Activated CD4-positive, alpha-beta memory T cell treated with anti-CD3 and anti-CD28 coated beads for 36 hours (primary cell): ENCODE data around the gene OR4D1. TPM values are rescaled to one million over a fixed set of nuclear protein-coding genes. Genes with fewer than 3 reads are reported as not detected.
"Not testable (repeated sequence)": the region's sequence is repeated elsewhere in the genome, so short reads cannot be mapped to it uniquely, and the experiment has no call there.

ENCODE experiments used
- CTCF ChIA-PET: fragments of 350-600 bp; sonication (Branson Sonifier 250); formaldehyde crosslinking; loops from one replicate; lab custom pipeline; 2021; ENCODE audit warnings: antibody characterized with exemption, inconsistent platforms; lab: Charles Lee
- POLR2A ChIA-PET: fragments of 350-600 bp; sonication (Branson Sonifier 250); formaldehyde crosslinking; loops from one replicate; lab custom pipeline; 2021; ENCODE audit warnings: antibody characterized with exemption; lab: Charles Lee
- DNase-seq: peaks from one replicate; pipeline ENCODE4 v3.0.0-alpha.2; 2020
- H3K27ac Mint-ChIP-seq: one replicate; pipeline ENCODE4 v1.8.0; 2021; ENCODE audit warnings: mixed read lengths
- H3K27me3 Mint-ChIP-seq: one replicate; pipeline ENCODE4 v1.8.0; 2021; ENCODE audit warnings: mixed read lengths
- H3K36me3 Mint-ChIP-seq: one replicate; pipeline ENCODE4 v1.8.0; 2021; ENCODE audit warnings: mixed read lengths
- H3K4me1 Mint-ChIP-seq: one replicate; pipeline ENCODE4 v1.8.0; 2021; ENCODE audit warnings: low read depth, mixed read lengths
- H3K4me3 Mint-ChIP-seq: one replicate; pipeline ENCODE4 v1.8.0; 2021; ENCODE audit warnings: mild to moderate bottlenecking, mixed read lengths
- H3K9me3 Mint-ChIP-seq: one replicate; pipeline ENCODE4 v1.8.0; 2021; ENCODE audit warnings: mixed read lengths
- intact Hi-C: fragments of 100-400 bp; cut with micrococcal nuclease; formaldehyde crosslinking; loops from one replicate; pipeline ENCODE4 v1.15.1; 2023
- total RNA-seq, 2 experiments: library from RNA; stranded (reverse); gene quantifications; one replicate each; pipeline ENCODE4 v1.2.3, GENCODE V29; 2021

The OR4D1 gene
- total RNA-seq = under 1 TPM; 0.17 to 0.27 TPM

- no peak within 1 kb of the TSS for H3K4me3 Mint-ChIP-seq
- H3K36me3 Mint-ChIP-seq = peaks cover 24% of the 10 kb centered on the region
- intact Hi-C loops = no loop called here
- no peak within 1 kb of the TSS for H3K27ac Mint-ChIP-seq
- ChIA-PET POLR2A (no interaction called here), CTCF (interaction anchor here (2.1 kb wide), 1 partner anchor 24 kb away, joined by 7 read pairs; no protein-coding TSS in a partner anchor)
- no peaks in the 10 kb centered on the region for H3K27me3 Mint-ChIP-seq
- DNase-seq = no peak
- peaks cover 34% of the 10 kb centered on the region for H3K9me3 Mint-ChIP-seq
- peaks cover 18% of the 10 kb centered on the region for H3K4me1 Mint-ChIP-seq
Observed at GRCh38 chr17:58147930-58148434, at the start of gene OR4D1. Gene OR4D1, plus strand, starts transcription at chr17:58148384. Its CDS starts 6,770 bp downstream, at chr17:58155154.

- no peaks in the 10 kb centered on the region for H3K36me3 Mint-ChIP-seq
- DNase-seq = no peak
- ChIA-PET POLR2A (no interaction called here), CTCF (interaction anchor here (1.9 kb wide), 2 partner anchors 12 to 101 kb away, joined by 4 to 8 read pairs; no protein-coding TSS in a partner anchor)
- H3K9me3 Mint-ChIP-seq = no peaks in the 10 kb centered on the region
- H3K4me3 Mint-ChIP-seq = no peak overlapping the region
- H3K27me3 Mint-ChIP-seq = no peaks in the 10 kb centered on the region
- intact Hi-C loops = no loop called here
- peaks cover 3% of the 10 kb centered on the region for H3K4me1 Mint-ChIP-seq
- H3K27ac Mint-ChIP-seq = no peak overlapping the region
Observed at GRCh38 chr17:58100506-58100905, 47.7 kb upstream of the OR4D1 start.

- H3K4me3 Mint-ChIP-seq, H3K27me3 Mint-ChIP-seq, DNase-seq, H3K36me3 Mint-ChIP-seq, POLR2A ChIA-PET, intact Hi-C loops, H3K27ac Mint-ChIP-seq, H3K4me1 Mint-ChIP-seq, H3K9me3 Mint-ChIP-seq: not testable (repeated sequence)
- CTCF ChIA-PET = interaction anchor here (0.6 to 1.9 kb wide), 3 partner anchors 10 to 269 kb away, joined by 3 to 8 read pairs (median 4); no protein-coding TSS in a partner anchor
Observed at GRCh38 chr17:58101898-58102297, 46.3 kb upstream of the OR4D1 start.

GRCh38 chr17:58105093-58105492 is 43.1 kb upstream of the OR4D1 start:
- ChIA-PET POLR2A (no interaction called here), CTCF (no interaction called here)
- no peak for DNase-seq
- intact Hi-C loops = no loop called here
- Mint-ChIP-seq H3K27me3 (no peaks in the 10 kb centered on the region), H3K9me3 (no peaks in the 10 kb centered on the region), H3K36me3 (no peaks in the 10 kb centered on the region), H3K4me1 (no peaks in the 10 kb centered on the region), H3K4me3 (no peak overlapping the region), H3K27ac (no peak overlapping the region)

GRCh38 chr17:58107306-58107705 is 40.9 kb upstream of the OR4D1 start:
- Mint-ChIP-seq H3K36me3 (no peaks in the 10 kb centered on the region), H3K27ac (no peak overlapping the region), H3K9me3 (no peaks in the 10 kb centered on the region), H3K4me1 (no peaks in the 10 kb centered on the region), H3K27me3 (peaks cover 2% of the 10 kb centered on the region), H3K4me3 (no peak overlapping the region)
- intact Hi-C loops = no loop called here
- DNase-seq = no peak
- ChIA-PET CTCF (interaction anchor here (2.2 kb wide), 1 partner anchor 249 kb away, joined by 8 read pairs; no protein-coding TSS in a partner anchor), POLR2A (no interaction called here)

GRCh38 chr17:58109197-58109596 is 39.0 kb upstream of the OR4D1 start:
- Mint-ChIP-seq H3K27me3 (peaks cover 2% of the 10 kb centered on the region), H3K36me3 (no peaks in the 10 kb centered on the region), H3K4me1 (peaks cover 4% of the 10 kb centered on the region), H3K9me3 (no peaks in the 10 kb centered on the region), H3K27ac (no peak overlapping the region), H3K4me3 (no peak overlapping the region)
- intact Hi-C loops = no loop called here
- DNase-seq = no peak
- POLR2A ChIA-PET = no interaction called here
- CTCF ChIA-PET = interaction anchor here (1.2 to 2.2 kb wide), 2 partner anchors 141 to 251 kb away, joined by 3 to 8 read pairs; no protein-coding TSS in a partner anchor

GRCh38 chr17:58110012-58110411 is 38.2 kb upstream of the OR4D1 start:
- POLR2A ChIA-PET = no interaction called here
- H3K4me1 Mint-ChIP-seq = peaks cover 4% of the 10 kb centered on the region
- intact Hi-C loops = no loop called here
- H3K4me3 Mint-ChIP-seq = no peak overlapping the region
- no peak for DNase-seq
- H3K27ac Mint-ChIP-seq = no peak overlapping the region
- no peaks in the 10 kb centered on the region for H3K36me3 Mint-ChIP-seq
- no peaks in the 10 kb centered on the region for H3K9me3 Mint-ChIP-seq
- H3K27me3 Mint-ChIP-seq = peaks cover 2% of the 10 kb centered on the region
- CTCF ChIA-PET = interaction anchor here (6.2 kb wide), 1 partner anchor 251 kb away, joined by 79 read pairs; no protein-coding TSS in a partner anchor

- intact Hi-C loops = loop anchor here (2.0 kb wide), 2 partner anchors 113 to 981 kb away; no protein-coding TSS in a partner anchor
- H3K4me3 Mint-ChIP-seq = no peak overlapping the region
- DNase-seq = no peak
- H3K27ac Mint-ChIP-seq = no peak overlapping the region
- H3K36me3 Mint-ChIP-seq = no peaks in the 10 kb centered on the region
- H3K4me1 Mint-ChIP-seq = peaks cover 4% of the 10 kb centered on the region
- ChIA-PET POLR2A (no interaction called here), CTCF (interaction anchor here (0.7 to 6.2 kb wide), 14 partner anchors 11 to 364 kb away, joined by 3 to 79 read pairs (median 4); partner anchors contain the start of gene SRSF1)
- H3K27me3 Mint-ChIP-seq = peaks cover 2% of the 10 kb centered on the region
- H3K9me3 Mint-ChIP-seq = no peaks in the 10 kb centered on the region
Observed at GRCh38 chr17:58111676-58112075, 36.5 kb upstream of the OR4D1 start.

GRCh38 chr17:58112970-58113631 is 35.1 kb upstream of the OR4D1 start:
- H3K4me1 Mint-ChIP-seq = peaks cover 4% of the 10 kb centered on the region
- ChIA-PET POLR2A (no interaction called here), CTCF (interaction anchor here (0.6 to 6.2 kb wide), 36 partner anchors 10 to 673 kb away, joined by 3 to 79 read pairs (median 4); partner anchors contain the start of gene SRSF1)
- H3K27me3 Mint-ChIP-seq = peaks cover 2% of the 10 kb centered on the region
- intact Hi-C loops = loop anchor here (1.0 to 2.0 kb wide), 4 partner anchors 114 to 982 kb away; no protein-coding TSS in a partner anchor
- no peaks in the 10 kb centered on the region for H3K9me3 Mint-ChIP-seq
- H3K36me3 Mint-ChIP-seq = no peaks in the 10 kb centered on the region
- peak; percentile 89 for DNase-seq
- no peak overlapping the region for H3K27ac Mint-ChIP-seq
- H3K4me3 Mint-ChIP-seq = no peak overlapping the region

- intact Hi-C loops = loop anchor here (1.0 to 2.0 kb wide), 4 partner anchors 115 to 983 kb away; no protein-coding TSS in a partner anchor
- CTCF ChIA-PET = interaction anchor here (0.8 to 6.2 kb wide), 12 partner anchors 8 to 366 kb away, joined by 3 to 79 read pairs (median 4); no protein-coding TSS in a partner anchor
- no peak overlapping the region for H3K27ac Mint-ChIP-seq
- no peak for DNase-seq
- no peak overlapping the region for H3K4me3 Mint-ChIP-seq
- H3K4me1 Mint-ChIP-seq = peaks cover 4% of the 10 kb centered on the region
- H3K36me3 Mint-ChIP-seq = no peaks in the 10 kb centered on the region
- no peaks in the 10 kb centered on the region for H3K9me3 Mint-ChIP-seq
- POLR2A ChIA-PET = no interaction called here
- H3K27me3 Mint-ChIP-seq = peaks cover 2% of the 10 kb centered on the region
Observed at GRCh38 chr17:58113947-58114346, 34.2 kb upstream of the OR4D1 start.

GRCh38 chr17:58117382-58117781 is 30.8 kb upstream of the OR4D1 start:
- Mint-ChIP-seq H3K27me3 (no peaks in the 10 kb centered on the region), H3K27ac (no peak overlapping the region), H3K9me3 (no peaks in the 10 kb centered on the region), H3K4me1 (peaks cover 7% of the 10 kb centered on the region), H3K4me3 (no peak overlapping the region), H3K36me3 (no peaks in the 10 kb centered on the region)
- ChIA-PET CTCF (interaction anchor here (0.7 to 1.8 kb wide), 3 partner anchors 55 to 259 kb away, joined by 3 to 5 read pairs (median 3); no protein-coding TSS in a partner anchor), POLR2A (no interaction called here)
- intact Hi-C loops = no loop called here
- no peak for DNase-seq

- no peaks in the 10 kb centered on the region for H3K9me3 Mint-ChIP-seq
- POLR2A ChIA-PET = no interaction called here
- no peaks in the 10 kb centered on the region for H3K36me3 Mint-ChIP-seq
- no peak overlapping the region for H3K27ac Mint-ChIP-seq
- CTCF ChIA-PET = no interaction called here
- peaks cover 6% of the 10 kb centered on the region for H3K4me1 Mint-ChIP-seq
- intact Hi-C loops = no loop called here
- no peaks in the 10 kb centered on the region for H3K27me3 Mint-ChIP-seq
- no peak for DNase-seq
- no peak overlapping the region for H3K4me3 Mint-ChIP-seq
Observed at GRCh38 chr17:58119491-58119890, 28.7 kb upstream of the OR4D1 start.
